Measurements from ENCODE around the gene FBXL17. TPM values are rescaled to one million over a fixed set of nuclear protein-coding genes. Genes with fewer than 3 reads are reported as not detected.

FBXL17 gene
- total RNA-seq, 1 donor from 2014 or later = 8.2 TPM

DNA sequence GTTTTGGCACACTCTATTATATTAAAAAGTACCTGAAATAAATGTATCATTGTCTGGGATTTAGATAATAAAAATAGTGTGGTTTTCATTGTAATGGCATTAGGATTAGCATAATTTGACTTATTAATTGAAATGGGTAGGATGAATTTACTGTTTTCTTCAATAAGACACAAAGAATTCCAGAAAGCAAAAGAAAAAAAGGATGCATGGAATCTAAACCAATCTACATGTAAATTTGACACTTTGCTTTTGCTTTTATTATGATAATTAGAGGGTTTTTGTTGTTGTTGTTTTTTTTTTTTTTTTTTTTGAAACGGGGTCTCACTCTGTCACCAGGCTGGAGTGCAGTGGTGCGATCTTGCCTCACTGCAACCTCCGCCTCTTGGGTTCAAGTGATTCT, 406.3 kb downstream of the FBXL17 start:
- Mint-ChIP-seq H3K4me3 (no peak overlapping the region), H3K27ac (no peak overlapping the region), H3K36me3 (ENCODE audit: low read depth) (no peaks in the 10 kb centered on the region), H3K9me3 (no peaks in the 10 kb centered on the region), H3K27me3 (ENCODE audit: insufficient read depth) (no peaks in the 10 kb centered on the region), H3K4me1 (ENCODE audit: low read depth) (peaks cover 5% of the 10 kb centered on the region)
- DNase-seq (ENCODE audit: low spot score) = no peak
- intact Hi-C loops (cut with micrococcal nuclease) = no loop called here

DNA sequence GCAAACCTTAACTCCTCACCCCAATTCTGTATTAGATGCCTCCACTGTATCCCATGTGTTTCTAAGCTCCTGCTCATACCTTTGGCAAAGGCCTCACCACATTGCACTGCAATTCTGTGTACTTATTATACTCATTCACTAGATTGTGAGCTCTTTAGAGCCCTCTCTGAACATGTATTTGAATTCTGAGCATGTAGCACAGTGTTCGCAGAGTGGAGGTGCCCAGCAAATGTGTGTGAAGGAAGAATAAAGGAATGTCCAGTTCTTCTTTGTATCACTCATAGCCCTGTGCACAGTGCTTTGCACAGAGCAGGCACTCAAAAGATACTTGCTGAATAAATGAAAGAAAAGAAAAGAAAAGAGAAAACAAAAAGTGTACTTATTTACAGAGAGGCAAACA, 410.1 kb downstream of the FBXL17 start:
- Mint-ChIP-seq H3K36me3 (ENCODE audit: low read depth) (no peaks in the 10 kb centered on the region), H3K27me3 (ENCODE audit: insufficient read depth) (no peaks in the 10 kb centered on the region), H3K4me1 (ENCODE audit: low read depth) (no peaks in the 10 kb centered on the region), H3K4me3 (no peak overlapping the region), H3K9me3 (no peaks in the 10 kb centered on the region), H3K27ac (no peak overlapping the region)
- DNase-seq (ENCODE audit: low spot score) = no peak
- intact Hi-C loops (cut with micrococcal nuclease) = no loop called here

DNA sequence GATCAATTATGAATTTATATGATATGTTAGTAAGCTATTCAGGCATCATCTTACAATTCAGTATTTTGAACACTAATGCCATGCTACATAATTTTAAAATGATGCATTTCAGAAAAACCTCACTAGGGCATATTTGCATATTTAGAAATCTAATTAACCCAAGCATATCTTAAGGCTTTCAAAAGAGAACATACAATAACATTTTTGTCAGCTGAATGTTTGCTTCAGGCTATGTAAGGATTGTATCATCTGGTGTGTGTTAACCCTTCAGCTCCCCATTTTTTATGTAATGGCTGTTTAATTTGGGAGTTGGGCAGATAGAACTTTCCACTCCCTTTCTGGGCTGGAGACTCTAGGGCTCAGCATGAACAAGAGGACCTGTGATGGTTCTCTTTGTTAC, 412.1 kb downstream of the FBXL17 start:
- DNase-seq (ENCODE audit: low spot score) = no peak
- Mint-ChIP-seq H3K27ac (no peak overlapping the region), H3K9me3 (no peaks in the 10 kb centered on the region), H3K4me1 (ENCODE audit: low read depth) (no peaks in the 10 kb centered on the region), H3K36me3 (ENCODE audit: low read depth) (no peaks in the 10 kb centered on the region), H3K4me3 (no peak overlapping the region), H3K27me3 (ENCODE audit: insufficient read depth) (no peaks in the 10 kb centered on the region)
- intact Hi-C loops (cut with micrococcal nuclease) = no loop called here

DNA sequence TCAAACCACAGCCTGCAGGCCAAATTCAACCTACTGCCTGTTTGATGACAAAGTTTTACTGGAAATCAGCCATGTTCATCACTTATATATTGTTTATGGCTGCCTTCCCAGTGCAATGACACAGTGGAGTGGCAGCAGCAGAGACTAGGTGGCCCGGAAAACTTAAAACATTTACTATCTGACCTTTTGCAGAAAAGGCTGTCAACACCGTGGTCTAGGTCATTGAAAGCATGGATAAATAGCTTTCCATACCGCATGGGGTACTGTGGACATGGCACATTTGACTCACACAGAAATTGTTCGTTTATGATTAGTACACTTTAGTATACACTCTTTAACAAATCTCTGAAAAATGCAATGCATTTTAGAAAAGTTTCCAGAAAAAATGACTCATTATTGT, 412.9 kb downstream of the FBXL17 start:
- intact Hi-C loops (cut with micrococcal nuclease) = no loop called here
- Mint-ChIP-seq H3K36me3 (ENCODE audit: low read depth) (no peaks in the 10 kb centered on the region), H3K27me3 (ENCODE audit: insufficient read depth) (no peaks in the 10 kb centered on the region), H3K27ac (no peak overlapping the region), H3K9me3 (no peaks in the 10 kb centered on the region), H3K4me1 (ENCODE audit: low read depth) (no peaks in the 10 kb centered on the region), H3K4me3 (no peak overlapping the region)
- no peak for DNase-seq (ENCODE audit: low spot score)

DNA sequence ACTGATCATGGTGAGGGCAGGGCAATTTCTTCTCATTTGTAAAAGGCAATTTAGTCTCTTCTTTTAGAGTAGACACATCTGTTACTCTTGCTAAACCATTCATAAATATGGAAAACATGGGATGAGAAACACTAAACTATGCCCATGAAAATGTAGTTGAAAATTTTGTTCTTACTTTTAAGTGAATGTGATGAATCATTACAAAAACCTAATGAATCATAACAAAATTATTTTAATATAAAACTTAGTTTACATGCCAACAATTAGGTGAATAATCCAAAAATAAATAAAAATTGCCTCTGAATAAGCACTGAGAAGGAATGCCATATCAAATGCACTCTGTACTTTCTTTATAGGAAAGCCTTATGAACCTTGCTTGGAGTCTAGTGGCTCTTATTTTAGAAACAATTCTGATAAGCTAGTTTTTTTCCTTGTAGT, 413.5 kb downstream of the FBXL17 start:
- Mint-ChIP-seq H3K4me3 (no peak overlapping the region), H3K27ac (no peak overlapping the region), H3K4me1 (ENCODE audit: low read depth) (no peaks in the 10 kb centered on the region), H3K9me3 (no peaks in the 10 kb centered on the region), H3K36me3 (ENCODE audit: low read depth) (no peaks in the 10 kb centered on the region), H3K27me3 (ENCODE audit: insufficient read depth) (no peaks in the 10 kb centered on the region)
- intact Hi-C loops (cut with micrococcal nuclease) = no loop called here
- no peak for DNase-seq (ENCODE audit: low spot score)

DNA sequence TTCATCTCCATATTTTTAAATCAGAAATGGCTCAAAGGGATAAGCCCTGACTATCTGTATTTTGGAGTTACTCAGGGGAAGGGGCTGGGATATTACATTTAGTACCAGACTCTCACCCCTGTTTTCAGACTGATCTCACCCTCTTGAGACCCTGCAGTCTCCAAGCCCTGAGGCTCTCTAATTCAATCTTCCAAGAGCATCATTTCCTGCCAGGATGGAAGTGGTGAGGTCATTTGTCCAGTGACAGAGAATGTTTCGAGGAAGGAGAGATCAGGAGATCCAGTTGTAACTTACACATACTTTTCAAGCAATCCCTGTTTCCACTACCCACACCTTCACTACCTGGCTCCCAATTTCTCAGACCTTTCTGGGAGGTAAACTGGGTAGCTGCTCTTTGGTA, 415.7 kb downstream of the FBXL17 start:
- no peak for DNase-seq (ENCODE audit: low spot score)
- Mint-ChIP-seq H3K4me3 (no peak overlapping the region), H3K27ac (no peak overlapping the region), H3K9me3 (no peaks in the 10 kb centered on the region), H3K4me1 (ENCODE audit: low read depth) (no peaks in the 10 kb centered on the region), H3K27me3 (ENCODE audit: insufficient read depth) (no peaks in the 10 kb centered on the region), H3K36me3 (ENCODE audit: low read depth) (no peaks in the 10 kb centered on the region)
- intact Hi-C loops (cut with micrococcal nuclease) = no loop called here

DNA sequence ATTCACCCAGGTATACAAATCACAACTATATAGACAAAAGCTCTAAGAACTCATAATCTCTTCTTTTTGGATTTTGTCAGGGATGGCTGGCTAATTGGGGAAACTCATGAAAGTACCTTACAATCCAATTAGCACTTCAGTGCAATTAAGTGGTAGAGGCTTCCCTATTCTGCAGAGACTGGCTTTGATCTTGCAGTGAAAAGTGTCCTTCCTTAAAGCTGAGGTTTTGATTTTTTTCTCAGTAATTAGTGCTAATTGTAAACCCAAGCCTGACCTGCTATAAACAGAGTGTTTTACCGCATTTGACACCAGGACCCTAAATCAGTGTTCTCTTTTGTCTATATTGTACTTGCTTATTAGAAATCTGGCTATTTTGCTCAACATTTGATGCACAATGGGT, 417.2 kb downstream of the FBXL17 start:
- H3K4me3 Mint-ChIP-seq = no peak overlapping the region

DNA sequence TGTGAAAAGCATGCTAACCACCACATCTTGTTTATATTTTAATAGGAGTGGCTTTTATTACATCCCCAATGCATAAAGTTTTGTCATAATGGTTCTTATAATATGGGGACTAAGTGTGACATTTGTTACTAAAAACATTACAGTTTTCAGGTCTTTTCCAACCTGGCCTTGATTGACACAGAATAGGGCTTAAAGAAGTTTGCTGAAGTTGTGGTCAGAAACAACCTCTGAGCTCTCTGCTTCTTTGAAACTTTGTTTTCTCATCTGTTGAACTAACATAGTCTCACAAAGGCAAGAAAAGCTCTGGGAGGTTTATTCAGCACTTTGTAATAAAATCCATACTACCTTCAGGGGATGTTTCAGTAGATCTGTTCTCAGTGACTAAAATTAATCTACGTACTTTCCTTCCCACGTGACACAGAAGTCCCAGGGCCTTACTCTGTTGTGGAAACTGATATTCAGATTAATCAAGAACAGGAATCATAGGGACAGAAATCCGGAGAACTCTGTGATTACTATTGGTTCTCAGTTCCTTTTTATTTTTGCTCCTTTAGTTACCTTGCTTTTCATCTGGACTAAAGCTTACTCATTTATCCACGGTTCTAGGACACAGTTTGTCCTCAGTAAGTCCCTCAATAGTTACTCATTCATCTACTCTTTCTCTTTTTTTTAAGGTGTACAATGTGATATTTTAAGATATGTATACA, 422.2 kb downstream of the FBXL17 start:
- no peak overlapping the region for H3K27ac Mint-ChIP-seq
- no peaks in the 10 kb centered on the region for H3K9me3 Mint-ChIP-seq
- H3K36me3 Mint-ChIP-seq (ENCODE audit: low read depth) = no peaks in the 10 kb centered on the region
- H3K4me1 Mint-ChIP-seq (ENCODE audit: low read depth) = no peaks in the 10 kb centered on the region
- H3K4me3 Mint-ChIP-seq = no peak overlapping the region
- intact Hi-C loops (cut with micrococcal nuclease) = no loop called here
- DNase-seq (ENCODE audit: low spot score) = no peak
- no peaks in the 10 kb centered on the region for H3K27me3 Mint-ChIP-seq (ENCODE audit: insufficient read depth)

More for the DNA sequence above, 417.2 kb downstream of the FBXL17 start:
- intact Hi-C loops (cut with micrococcal nuclease) = no loop called here
- DNase-seq (ENCODE audit: low spot score) = no peak
- Mint-ChIP-seq H3K36me3 (ENCODE audit: low read depth) (no peaks in the 10 kb centered on the region), H3K4me1 (ENCODE audit: low read depth) (no peaks in the 10 kb centered on the region), H3K27me3 (ENCODE audit: insufficient read depth) (no peaks in the 10 kb centered on the region), H3K27ac (no peak overlapping the region), H3K9me3 (no peaks in the 10 kb centered on the region)

DNA sequence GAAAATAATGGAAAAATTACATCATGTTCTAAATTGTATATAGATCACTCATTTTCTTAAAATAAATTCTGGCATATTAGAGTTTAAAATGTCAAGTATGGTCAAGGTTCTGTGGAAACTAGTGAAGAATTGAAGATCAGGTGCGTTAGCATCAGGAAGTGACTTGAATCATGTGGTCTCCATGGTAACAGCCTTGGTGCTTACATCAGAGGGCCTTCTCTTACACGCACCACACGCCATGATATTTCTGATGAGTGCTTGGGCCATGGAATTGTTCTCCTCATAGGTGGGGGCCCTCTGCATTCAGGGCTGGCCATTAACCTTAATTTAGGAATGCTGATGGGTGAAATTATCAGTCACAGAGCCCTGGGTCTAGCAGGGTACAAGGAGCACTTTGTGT, 423.0 kb downstream of the FBXL17 start:
- Mint-ChIP-seq H3K4me3 (no peak overlapping the region), H3K4me1 (ENCODE audit: low read depth) (no peaks in the 10 kb centered on the region), H3K27me3 (ENCODE audit: insufficient read depth) (no peaks in the 10 kb centered on the region), H3K36me3 (ENCODE audit: low read depth) (no peaks in the 10 kb centered on the region), H3K27ac (no peak overlapping the region), H3K9me3 (no peaks in the 10 kb centered on the region)
- no peak for DNase-seq (ENCODE audit: low spot score)
- intact Hi-C loops (cut with micrococcal nuclease) = no loop called here

DNA sequence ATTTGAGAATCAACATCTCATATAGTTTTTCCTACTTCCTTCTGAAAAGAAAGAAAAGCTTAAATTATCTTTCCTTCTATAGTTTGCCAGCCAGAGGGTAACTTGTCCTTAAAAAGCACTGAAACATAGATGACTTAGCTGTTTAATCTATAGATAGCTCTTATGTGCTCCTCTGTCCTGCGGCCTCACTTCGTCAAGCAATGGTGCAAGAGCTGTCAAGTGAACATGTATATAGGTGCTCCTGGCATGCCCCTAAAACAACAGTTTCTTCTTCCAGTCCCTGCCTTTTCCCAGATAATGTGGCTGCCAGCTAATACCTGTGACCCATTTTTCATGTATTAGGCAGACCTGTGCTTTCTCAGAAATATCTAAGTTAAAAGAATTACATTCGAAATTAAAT, 423.5 kb downstream of the FBXL17 start:
- Mint-ChIP-seq H3K4me3 (no peak overlapping the region), H3K4me1 (ENCODE audit: low read depth) (no peaks in the 10 kb centered on the region), H3K27me3 (ENCODE audit: insufficient read depth) (no peaks in the 10 kb centered on the region), H3K27ac (no peak overlapping the region), H3K36me3 (ENCODE audit: low read depth) (no peaks in the 10 kb centered on the region), H3K9me3 (peaks cover 3% of the 10 kb centered on the region)
- intact Hi-C loops (cut with micrococcal nuclease) = no loop called here
- DNase-seq (ENCODE audit: low spot score) = no peak

DNA sequence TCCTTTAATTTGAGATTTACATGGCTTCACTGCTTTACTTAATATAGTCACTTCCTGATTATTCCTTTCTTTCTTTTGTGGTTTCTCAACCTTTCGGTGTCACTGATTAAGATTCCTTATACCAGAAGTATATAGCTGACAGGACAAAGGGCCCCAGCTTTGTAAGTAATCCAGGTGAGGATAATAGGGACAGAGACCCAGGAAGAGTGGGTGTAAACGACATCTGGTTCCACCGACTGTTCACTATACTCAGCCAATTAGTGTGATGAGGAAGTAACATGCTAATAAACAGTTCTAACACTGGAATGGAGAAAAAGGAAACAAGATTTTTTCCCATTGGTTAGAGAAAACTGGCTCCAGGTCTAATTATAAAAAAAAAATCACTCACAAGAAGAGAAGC, 424.8 kb downstream of the FBXL17 start:
- intact Hi-C loops (cut with micrococcal nuclease) = no loop called here
- H3K9me3 Mint-ChIP-seq = peaks cover 4% of the 10 kb centered on the region
- H3K4me1 Mint-ChIP-seq (ENCODE audit: low read depth) = no peaks in the 10 kb centered on the region

DNA sequence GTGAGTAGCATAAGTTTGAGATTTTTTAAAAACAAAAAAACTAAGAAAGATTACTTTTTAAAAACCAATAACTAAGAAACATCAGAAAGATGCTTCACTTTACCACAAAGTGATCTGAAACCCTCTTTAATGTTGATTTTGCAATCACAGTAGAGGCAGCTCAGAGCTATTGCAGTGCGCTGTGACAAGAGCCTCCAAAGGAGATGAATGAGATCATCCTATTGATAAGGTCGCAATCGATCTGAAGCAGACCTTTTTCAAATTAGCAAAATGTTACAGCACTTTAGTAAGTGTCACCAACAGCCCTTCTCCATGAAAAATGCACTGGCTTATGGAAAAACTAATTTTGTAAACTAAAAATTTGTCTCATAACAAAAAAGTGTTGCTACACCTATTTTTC, 426.6 kb downstream of the FBXL17 start:
- Mint-ChIP-seq H3K27me3 (ENCODE audit: insufficient read depth) (no peaks in the 10 kb centered on the region), H3K4me3 (no peak overlapping the region)
- intact Hi-C loops (cut with micrococcal nuclease) = no loop called here

More for the DNA sequence above, 424.8 kb downstream of the FBXL17 start:
- Mint-ChIP-seq H3K27me3 (ENCODE audit: insufficient read depth) (no peaks in the 10 kb centered on the region), H3K27ac (no peak overlapping the region), H3K4me3 (no peak overlapping the region), H3K36me3 (ENCODE audit: low read depth) (no peaks in the 10 kb centered on the region)
- DNase-seq (ENCODE audit: low spot score) = no peak

DNA sequence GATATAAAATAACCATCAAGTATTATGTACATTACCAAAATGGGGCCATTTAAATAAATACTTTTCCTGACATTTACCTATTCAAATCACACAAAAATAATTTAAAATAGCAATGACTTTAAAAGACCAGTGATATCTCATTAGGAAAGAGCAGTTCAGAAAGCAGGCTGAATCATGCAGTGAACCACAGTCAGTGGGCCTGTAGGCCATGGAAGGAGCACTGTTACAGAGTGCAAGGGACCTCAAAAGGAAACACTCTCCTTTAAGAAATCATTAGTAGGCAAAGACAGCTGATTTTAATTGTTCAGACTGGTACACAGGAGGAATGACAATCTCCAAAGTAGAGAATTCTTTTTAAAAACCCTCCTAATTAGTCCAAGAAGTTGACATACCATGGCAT, 427.6 kb downstream of the FBXL17 start:
- no peaks in the 10 kb centered on the region for H3K27me3 Mint-ChIP-seq (ENCODE audit: insufficient read depth)
- peaks cover 4% of the 10 kb centered on the region for H3K9me3 Mint-ChIP-seq
- no peak overlapping the region for H3K27ac Mint-ChIP-seq
- no peak overlapping the region for H3K4me3 Mint-ChIP-seq
- intact Hi-C loops (cut with micrococcal nuclease) = no loop called here
- DNase-seq (ENCODE audit: low spot score) = no peak
- no peaks in the 10 kb centered on the region for H3K36me3 Mint-ChIP-seq (ENCODE audit: low read depth)
- peaks cover 8% of the 10 kb centered on the region for H3K4me1 Mint-ChIP-seq (ENCODE audit: low read depth)

More for the DNA sequence above, 426.6 kb downstream of the FBXL17 start:
- DNase-seq (ENCODE audit: low spot score) = no peak
- Mint-ChIP-seq H3K27ac (no peak overlapping the region), H3K4me1 (ENCODE audit: low read depth) (no peaks in the 10 kb centered on the region), H3K9me3 (peaks cover 4% of the 10 kb centered on the region), H3K36me3 (ENCODE audit: low read depth) (no peaks in the 10 kb centered on the region)

DNA sequence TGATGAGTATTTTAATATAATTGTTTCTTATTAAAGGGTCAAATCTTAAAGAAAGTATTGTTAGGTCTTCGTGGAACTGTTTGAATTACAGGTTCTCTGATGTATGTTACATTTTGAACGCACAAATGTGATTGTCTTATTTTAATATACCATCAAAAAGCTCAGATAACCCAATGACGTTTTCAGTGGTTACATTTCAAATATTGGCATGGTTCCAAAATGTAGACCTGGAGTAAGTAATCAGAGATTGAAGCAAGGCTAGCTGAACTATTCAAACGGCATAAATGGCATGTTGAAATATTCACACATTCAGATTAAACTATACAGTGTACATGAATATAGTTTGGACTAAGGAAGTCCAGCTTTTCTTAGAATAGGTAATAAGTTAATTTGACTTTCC, 429.4 kb downstream of the FBXL17 start:
- peaks cover 12% of the 10 kb centered on the region for H3K4me1 Mint-ChIP-seq (ENCODE audit: low read depth)
- intact Hi-C loops (cut with micrococcal nuclease) = no loop called here
- H3K36me3 Mint-ChIP-seq (ENCODE audit: low read depth) = no peaks in the 10 kb centered on the region
- H3K27me3 Mint-ChIP-seq (ENCODE audit: insufficient read depth) = no peaks in the 10 kb centered on the region
- no peak overlapping the region for H3K27ac Mint-ChIP-seq
- DNase-seq (ENCODE audit: low spot score) = no peak
- no peak overlapping the region for H3K4me3 Mint-ChIP-seq
- peaks cover 4% of the 10 kb centered on the region for H3K9me3 Mint-ChIP-seq
